Esophagus (tissue), 2 donors: Measurements from ENCODE around the gene CASP8. TPM values are rescaled to one million over a fixed set of nuclear protein-coding genes. Genes with fewer than 3 reads are reported as not detected.

Source experiments
- H3K27ac ChIP-seq, 2 donors: one replicate each; pipeline ENCODE4 v1.5.1; 2013; ENCODE audit warnings: low read depth in 2 of 2, mild to moderate bottlenecking in 2 of 2, inconsistent platforms in 1 of 2, low read length in 1 of 2, moderate library complexity in 1 of 2
- H3K27me3 ChIP-seq, 2 donors: one replicate each; pipeline ENCODE4 v1.6.1; 2013; ENCODE audit warnings: low read length in 2 of 2, control low read depth in 1 of 2, mild to moderate bottlenecking in 1 of 2; ENCODE audit not compliant: insufficient read depth in 2 of 2, control insufficient read depth in 1 of 2
- H3K36me3 ChIP-seq, 2 donors: one replicate each; pipeline ENCODE4 v1.6.1; 2013; ENCODE audit warnings: low read length in 1 of 2; ENCODE audit not compliant: control insufficient read depth in 2 of 2, insufficient read depth in 2 of 2
- H3K4me1 ChIP-seq, 2 donors: one replicate each; pipeline ENCODE4 v1.6.1; 2013; ENCODE audit warnings: low read length in 1 of 2; ENCODE audit not compliant: control insufficient read depth in 2 of 2, insufficient read depth in 2 of 2
- H3K4me3 ChIP-seq, 2 donors: one replicate each; pipeline ENCODE4 v1.5.1; 2013; ENCODE audit warnings: low read length in 2 of 2, mild to moderate bottlenecking in 2 of 2, low read depth in 1 of 2, moderate library complexity in 1 of 2
- H3K9me3 ChIP-seq, 2 donors: one replicate each; pipeline ENCODE4 v1.6.1; 2013; ENCODE audit warnings: mild to moderate bottlenecking in 2 of 2, low read depth in 1 of 2, low read length in 1 of 2, moderate library complexity in 1 of 2; ENCODE audit not compliant: control insufficient read depth in 2 of 2, insufficient read depth in 1 of 2
- whole genome bisulfite sequencing, 2 donors: extraction: QIAGEN DNeasy Blood & Tissue Kit; methylation state at CpG; one replicate each; pipeline ENCODE4 v1.1.7; 2013; 5-methylcytosine and 5-hydroxymethylcytosine counted together
- polyA plus RNA-seq, 2 donors: library from polyadenylated mRNA; stranded (reverse); fragments of 200-250 nt; gene quantifications; one replicate each; pipeline ENCODE4 v1.2.3, GENCODE V29; 2013
- donor health status: healthy with polysubstance abuse.
- donor health status: Bipolar disorder and iron deficiency.

CASP8 gene
- polyA plus RNA-seq, 2 donors, result 12.8 to 19.6 TPM

GRCh38 chr2:201320257-201320656 is 59.9 kb downstream of the CASP8 start:
- peaks cover 0 to 3% of the 10 kb centered on the region in 2 donors for H3K9me3 ChIP-seq
- 95 to 96% methylated on average over 4 of the region's 4 CpGs for WGBS, 2 donors
- H3K4me3 ChIP-seq, result no peak overlapping the region
- no peak overlapping the region for H3K27ac ChIP-seq
- no peaks in the 10 kb centered on the region for H3K4me1 ChIP-seq
- H3K27me3 ChIP-seq, result no peaks in the 10 kb centered on the region
- no peaks in the 10 kb centered on the region for H3K36me3 ChIP-seq

DNA sequence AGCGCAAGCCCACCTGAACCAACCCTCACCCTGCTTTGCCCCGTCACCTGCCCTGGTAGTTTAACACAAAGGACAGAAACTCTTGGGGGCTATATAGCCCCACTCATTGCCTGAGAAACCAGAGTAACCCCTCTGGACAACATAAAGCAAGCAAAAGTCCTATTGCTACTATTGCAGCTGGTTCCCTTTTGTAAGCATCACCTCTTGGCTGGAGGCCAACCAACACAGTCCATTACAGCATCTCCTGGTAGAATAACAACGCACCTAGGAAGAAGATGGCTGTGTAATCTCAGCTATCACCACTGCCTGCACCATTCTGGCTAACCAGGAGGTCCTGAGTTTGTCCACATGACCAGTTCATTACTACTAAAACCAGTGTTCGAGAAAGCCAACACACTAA is 60.4 kb downstream of the CASP8 start:
- Histone ChIP-seq H3K4me3 (no peak overlapping the region), H3K27ac (no peak overlapping the region), H3K4me1 (no peaks in the 10 kb centered on the region), H3K9me3 (peaks cover 0 to 3% of the 10 kb centered on the region in 2 donors), H3K36me3 (no peaks in the 10 kb centered on the region), H3K27me3 (no peaks in the 10 kb centered on the region)
- WGBS, 2 donors, result 95 to 98% methylated on average over 4 of the region's 4 CpGs

GRCh38 chr2:201322772-201323171 is 62.4 kb downstream of the CASP8 start:
- H3K9me3 ChIP-seq, result peaks cover 0 to 3% of the 10 kb centered on the region in 2 donors
- no peaks in the 10 kb centered on the region for H3K27me3 ChIP-seq
- H3K4me3 ChIP-seq, result no peak overlapping the region
- H3K4me1 ChIP-seq, result no peaks in the 10 kb centered on the region
- H3K27ac ChIP-seq, result no peak overlapping the region
- no peaks in the 10 kb centered on the region for H3K36me3 ChIP-seq

DNA sequence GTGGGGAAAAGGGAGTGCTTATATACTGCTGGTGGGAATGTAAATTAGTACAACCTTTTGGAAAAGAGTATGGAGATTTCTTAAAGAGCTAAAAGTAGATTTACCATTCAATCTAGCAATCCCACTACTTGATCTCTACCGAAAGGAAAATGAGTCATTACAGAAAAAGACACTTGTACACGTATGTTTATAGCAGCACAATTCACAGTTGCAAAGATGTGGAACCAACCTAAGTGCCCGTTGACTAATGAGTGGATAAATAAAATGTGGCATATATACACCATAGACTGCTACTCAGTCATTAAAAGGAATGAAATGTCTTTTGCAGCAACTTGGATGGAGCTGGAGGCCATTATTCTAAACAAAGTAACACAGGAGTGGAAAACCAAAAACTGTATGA is 67.3 kb downstream of the CASP8 start:
- Histone ChIP-seq H3K36me3 (no peaks in the 10 kb centered on the region), H3K4me1 (no peaks in the 10 kb centered on the region), H3K4me3 (no peak overlapping the region), H3K9me3 (no peaks in the 10 kb centered on the region), H3K27ac (no peak overlapping the region), H3K27me3 (no peaks in the 10 kb centered on the region)
- WGBS, 2 donors, result 76 to 78% methylated on average over 3 of the region's 3 CpGs

DNA sequence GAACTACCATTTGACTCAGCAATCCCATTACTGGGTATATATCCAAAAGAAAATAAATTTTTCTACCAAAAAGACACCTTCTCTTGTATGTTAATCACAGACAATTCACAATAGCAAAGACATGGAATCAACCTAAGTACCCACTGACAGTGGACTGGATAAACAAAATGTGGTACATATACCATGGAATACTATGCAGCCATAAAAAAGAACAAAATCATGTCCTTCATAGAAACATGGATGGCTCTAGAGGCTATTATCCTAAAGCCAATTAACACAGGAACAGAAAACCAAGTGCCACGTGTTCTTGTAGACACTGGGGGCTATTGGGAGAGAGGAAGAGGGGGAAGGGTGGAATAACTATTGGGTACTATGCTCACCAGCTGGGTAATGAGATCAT is 69.1 kb downstream of the CASP8 start:
- Histone ChIP-seq H3K36me3 (no peaks in the 10 kb centered on the region), H3K27me3 (no peaks in the 10 kb centered on the region), H3K9me3 (no peaks in the 10 kb centered on the region), H3K27ac (no peak overlapping the region), H3K4me3 (no peak overlapping the region), H3K4me1 (no peaks in the 10 kb centered on the region)
- WGBS, 2 donors, result 47 to 57% methylated on average over 1 of the region's 1 CpG

Other genes starting within 250 kb of the CASP8 start
- gene HYCC2, start 188.9 kb upstream of the CASP8 start, polyA plus RNA-seq, result 1 to 10 TPM; 2.8 to 8.4 TPM
- 100 to 1,000 TPM in 1 of 2 donors, 10 to 100 TPM in 1; 70.5 to 116 TPM for gene NDUFB3, start 188.5 kb upstream of the CASP8 start, polyA plus RNA-seq
- gene CFLAR, start 144.4 kb upstream of the CASP8 start, polyA plus RNA-seq, result 10 to 100 TPM; 39.6 to 58.5 TPM
- gene CASP10, start 77.4 kb upstream of the CASP8 start, polyA plus RNA-seq, result 1 to 10 TPM; 5.2 to 8.7 TPM
- under 1 TPM; 0.27 to 0.59 TPM for gene FLACC1, start 96.8 kb downstream of the CASP8 start, polyA plus RNA-seq
- gene TRAK2, start 190.9 kb downstream of the CASP8 start, polyA plus RNA-seq, result 1 to 10 TPM; 5.2 to 9.3 TPM
- 10 to 100 TPM in 1 of 2 donors, 1 to 10 TPM in 1; 7.2 to 36.8 TPM for gene STRADB, start 191.2 kb downstream of the CASP8 start, polyA plus RNA-seq